C4-2B (cell line): Measurements from ENCODE around the gene P2RY2.

ENCODE experiments used
- CTCF ChIP-seq: fragments of 450-650 bp; conservative IDR thresholded peaks from 2 replicates; pipeline ENCODE4 v1.5.1; 2017; ENCODE audit warnings: mild to moderate bottlenecking
- ZFX ChIP-seq: fragments of 450-650 bp; IDR thresholded peaks from 2 replicates; pipeline ENCODE4 v1.6.1; 2017

- TF ChIP-seq CTCF (no peak), ZFX (no peak)
Measured at GRCh38 chr11:73205661-73206343, 12.3 kb upstream of the P2RY2 start.
